ENCODE data around the gene B4GALT3.

The B4GALT3 gene

GRCh38 chr1:161218301-161219077 is 41.2 kb upstream of the B4GALT3 start:
- Histone ChIP-seq H3K36me3 (peaks cover 14 to 18% (median 14%) of the 10 kb centered on the region in 3 donors), H3K4me1 (no peaks in the 10 kb centered on the region), H3K27ac (no peak overlapping the region), H3K27me3 (no peaks in the 10 kb centered on the region), H3K4me3 (no peak overlapping the region), H3K9me3 (no peaks in the 10 kb centered on the region)
- intact Hi-C loops (cut with DNase I; ENCODE audit: low total_unique reads) = no loop called here
- no peak for TF ChIP-seq CTCF (IDR thresholded peaks at IDR 0.05)
- no peak for DNase-seq

GRCh38 chr1:161217831-161218230 is 40.5 kb upstream of the B4GALT3 start:
- H3K36me3 ChIP-seq = peaks cover 20 to 25% (median 21%) of the 10 kb centered on the region in 3 donors
- H3K27ac ChIP-seq = peak overlapping the region; percentile 65 to 73
- H3K4me3 ChIP-seq = peak overlapping the region in 1 of 2 donors; percentile 11
- TF ChIP-seq CTCF (IDR thresholded peaks at IDR 0.05) = no peak
- no peaks in the 10 kb centered on the region for H3K4me1 ChIP-seq
- H3K9me3 ChIP-seq = no peaks in the 10 kb centered on the region
- H3K27me3 ChIP-seq = no peaks in the 10 kb centered on the region
- DNase-seq = peak in 1 of 2 donors; percentile 17
- intact Hi-C loops (cut with DNase I; ENCODE audit: low total_unique reads) = no loop called here

GRCh38 chr1:161216945-161217712 is 39.8 kb upstream of the B4GALT3 start:
- peak overlapping the region; percentile 27 to 36 for H3K4me3 ChIP-seq
- H3K4me1 ChIP-seq = no peaks in the 10 kb centered on the region
- no peaks in the 10 kb centered on the region for H3K9me3 ChIP-seq
- peak in 1 of 2 donors; percentile 39 for DNase-seq
- intact Hi-C loops (cut with DNase I; ENCODE audit: low total_unique reads) = no loop called here
- peak overlapping the region; percentile 65 to 73 for H3K27ac ChIP-seq
- no peak for TF ChIP-seq CTCF (IDR thresholded peaks at IDR 0.05)
- peaks cover 27 to 32% (median 28%) of the 10 kb centered on the region in 3 donors for H3K36me3 ChIP-seq
- H3K27me3 ChIP-seq = no peaks in the 10 kb centered on the region

- Histone ChIP-seq H3K36me3 (peaks cover 45 to 52% (median 48%) of the 10 kb centered on the region in 3 donors), H3K4me1 (no peaks in the 10 kb centered on the region), H3K27ac (peak within 1 kb of the TSS; percentile 22 to 42), H3K9me3 (no peaks in the 10 kb centered on the region), H3K27me3 (no peaks in the 10 kb centered on the region), H3K4me3 (peak within 1 kb of the TSS; percentile 34 to 38)
- DNase-seq = peak; percentile 70 to 79
- no peak for TF ChIP-seq CTCF (IDR thresholded peaks at IDR 0.05)
- intact Hi-C loops (cut with DNase I; ENCODE audit: low total_unique reads) = no loop called here
These were observed 37.8 kb upstream of the B4GALT3 start, which contains the start of gene FCER1G for GRCh38 chr1:161215076-161215475. Gene FCER1G (plus strand): TSS chr1:161215295. CDS start chr1:161215322, 27 bp downstream.

- no peak overlapping the region for H3K4me3 ChIP-seq
These were observed 37.1 kb upstream of the B4GALT3 start for GRCh38 chr1:161214369-161214768.

More at GRCh38 chr1:161214369-161214768, 37.1 kb upstream of the B4GALT3 start:
- peak in 1 of 2 donors; percentile 18 for DNase-seq
- H3K4me1 ChIP-seq = no peaks in the 10 kb centered on the region
- peaks cover 51 to 59% (median 55%) of the 10 kb centered on the region in 3 donors for H3K36me3 ChIP-seq
- H3K27me3 ChIP-seq = no peaks in the 10 kb centered on the region
- no peaks in the 10 kb centered on the region for H3K9me3 ChIP-seq
- intact Hi-C loops (cut with DNase I; ENCODE audit: low total_unique reads) = no loop called here
- H3K27ac ChIP-seq = peak overlapping the region in 1 of 2 donors; percentile 22
- TF ChIP-seq CTCF (IDR thresholded peaks at IDR 0.05) = no peak
